Mononuclear cell (primary cell): ENCODE results near the gene MIA. TPM values are rescaled to one million over a fixed set of nuclear protein-coding genes. Genes with fewer than 3 reads are reported as not detected.
"Not testable (repeated sequence)": the region's sequence is repeated elsewhere in the genome, so short reads cannot be mapped to it uniquely, and the experiment has no call there.

ENCODE experiments used
- H3K27me3 ChIP-seq: 2 replicates; pipeline ENCODE4 v1.6.0; 2011; ENCODE audit warnings: low read length, control low read depth; ENCODE audit not compliant: insufficient read depth
- H3K4me1 ChIP-seq: 2 replicates; pipeline ENCODE4 v1.5.1; 2011; ENCODE audit warnings: mild to moderate bottlenecking, low read length, control low read depth; ENCODE audit not compliant: insufficient read depth
- H3K4me3 ChIP-seq: 2 replicates; pipeline ENCODE4 v1.5.1; 2011; ENCODE audit warnings: mild to moderate bottlenecking, low read length, moderate library complexity
- H3K9me3 ChIP-seq: 2 replicates; pipeline ENCODE4 v1.5.1; 2011; ENCODE audit warnings: low read depth, mild to moderate bottlenecking, control low read depth, low read length
- total RNA-seq: library from RNA; depleted of rRNA; stranded (reverse); fragments of >200 nt; gene quantifications from one replicate; pipeline ENCODE4 v1.2.3, GENCODE V29; 2012

MIA gene
- total RNA-seq, 1 donor, result not detected

DNA sequence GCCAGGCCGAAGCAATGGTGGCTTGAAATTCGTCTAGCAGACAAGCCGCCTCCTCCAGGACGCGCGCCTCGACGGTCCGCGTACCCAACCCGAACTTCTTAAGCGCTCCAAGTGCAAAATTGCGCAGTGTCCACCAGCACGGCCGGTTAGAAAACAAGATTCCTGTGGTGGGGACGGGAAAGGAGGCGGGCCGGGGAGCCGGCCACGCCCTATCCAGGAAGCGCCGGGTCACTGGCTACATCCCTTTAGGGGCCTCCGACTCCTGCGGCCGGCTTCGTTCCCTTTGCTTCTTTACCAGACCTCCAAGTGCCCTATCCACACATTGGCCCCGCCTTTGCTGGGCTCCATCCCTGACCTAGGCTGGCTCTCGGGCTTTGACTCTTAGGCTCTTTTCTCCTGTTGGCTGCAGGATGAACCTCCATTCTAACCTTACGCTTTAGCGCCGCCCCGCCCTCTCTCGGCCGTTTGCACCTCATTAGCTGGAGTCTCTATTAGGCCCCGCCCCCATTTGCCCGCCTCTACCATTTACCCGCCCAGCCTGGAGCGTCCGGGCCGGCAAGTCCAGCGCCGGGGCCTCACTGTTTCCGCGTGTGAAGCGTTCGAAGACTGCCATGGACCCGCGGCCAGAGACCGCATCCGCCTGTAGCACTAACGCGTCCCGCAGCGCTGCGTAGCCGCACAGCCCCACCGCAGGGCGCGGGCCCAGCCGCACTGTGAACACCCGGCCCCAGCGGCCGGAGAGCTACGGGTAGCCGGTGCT lies 35.5 kb downstream of the MIA start:
- H3K4me1 ChIP-seq, result peaks cover 51% of the 10 kb centered on the region

DNA sequence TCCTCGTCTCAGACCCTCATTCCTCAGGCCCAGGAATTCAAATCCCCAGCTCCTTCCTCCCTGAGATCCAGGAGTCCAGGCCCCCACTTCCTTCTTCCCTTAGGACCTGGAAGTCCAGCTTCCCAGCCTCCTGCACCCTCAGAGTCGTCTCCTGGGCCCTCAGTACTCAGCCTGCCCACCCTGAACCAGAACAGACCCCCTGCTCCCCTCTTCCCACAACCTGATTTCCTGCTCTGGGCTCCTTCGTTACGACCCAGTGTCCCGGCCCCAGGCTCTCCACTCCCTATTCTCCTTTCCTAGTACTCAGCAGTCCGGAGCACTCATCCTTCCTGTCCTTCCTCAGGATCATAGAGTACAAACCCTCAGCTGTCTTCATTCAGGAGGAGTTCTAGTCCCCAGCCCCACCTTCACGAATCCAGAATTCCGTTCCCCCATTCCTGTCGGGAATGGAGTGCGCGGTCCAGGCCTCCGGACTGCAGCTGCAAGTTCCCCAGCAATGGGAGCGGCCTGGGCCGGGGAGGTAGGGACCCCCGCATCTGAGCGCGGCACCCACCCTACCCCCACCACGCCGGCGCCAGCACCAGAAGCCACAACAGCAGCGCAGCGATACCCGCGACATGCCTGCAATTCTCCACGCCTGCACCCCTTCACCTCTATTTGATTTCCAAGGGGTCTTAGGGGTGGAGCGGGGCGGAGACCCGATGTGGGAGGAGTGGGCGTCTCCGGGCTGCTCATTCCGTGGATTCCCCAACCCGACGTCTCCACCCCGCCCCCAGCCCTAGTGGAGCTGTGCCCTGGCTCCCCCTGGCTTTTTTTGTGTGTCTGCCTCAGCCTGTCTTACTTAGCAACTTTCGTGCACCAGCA lies 36.4 kb downstream of the MIA start:
- Histone ChIP-seq H3K27me3 (no peaks in the 10 kb centered on the region), H3K9me3 (no peaks in the 10 kb centered on the region), H3K4me3 (peak overlapping the region; percentile 41), H3K4me1 (peaks cover 43% of the 10 kb centered on the region)

More for the DNA sequence above, 35.5 kb downstream of the MIA start:
- H3K9me3 ChIP-seq, H3K27me3 ChIP-seq: not testable (repeated sequence)
- peak overlapping the region; percentile 41 for H3K4me3 ChIP-seq

DNA sequence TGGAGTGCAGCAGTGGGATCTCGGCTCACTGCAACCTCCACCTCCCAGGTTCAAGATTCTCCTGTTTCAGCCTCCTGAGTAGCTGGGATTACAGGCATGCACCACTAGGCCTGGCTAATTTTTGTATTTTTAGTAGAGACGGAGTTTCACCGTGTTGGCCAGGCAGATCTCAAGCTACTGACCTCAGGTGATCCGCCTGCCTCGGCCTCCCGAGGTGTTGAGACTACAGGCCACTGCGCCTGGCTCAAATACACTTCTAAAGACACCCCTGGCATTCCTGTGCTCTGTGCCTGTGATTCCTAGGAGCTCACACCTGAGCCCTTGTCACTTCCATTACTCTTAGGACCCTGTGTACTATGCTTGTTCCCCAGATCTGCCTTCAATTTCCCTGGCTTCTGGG lies 37.2 kb downstream of the MIA start:
- H3K4me3 ChIP-seq, H3K9me3 ChIP-seq, H3K27me3 ChIP-seq: not testable (repeated sequence)
- H3K4me1 ChIP-seq, result peaks cover 34% of the 10 kb centered on the region

DNA sequence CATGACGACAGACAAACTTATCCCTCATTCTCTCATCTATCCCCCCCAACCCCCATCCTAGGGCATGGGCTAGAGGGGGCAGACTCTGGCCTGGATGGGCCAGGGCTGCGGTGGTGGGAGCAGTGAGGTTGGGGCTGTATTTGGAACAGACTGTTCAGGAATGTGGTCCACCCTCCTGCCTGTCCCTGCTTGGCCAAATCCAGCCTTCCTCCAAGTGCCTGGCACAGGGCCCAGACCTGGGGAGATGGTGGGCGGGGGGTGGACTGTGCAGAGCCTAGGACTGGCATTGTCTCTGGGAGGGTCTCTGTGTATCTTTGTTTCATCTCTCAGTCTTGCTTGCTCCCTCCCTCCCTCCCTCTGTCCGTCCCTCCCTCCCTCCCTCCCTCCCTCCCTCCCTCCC lies 37.9 kb downstream of the MIA start:
- H3K4me3 ChIP-seq, result no peak overlapping the region
- no peaks in the 10 kb centered on the region for H3K27me3 ChIP-seq
- peaks cover 35% of the 10 kb centered on the region for H3K4me1 ChIP-seq
- no peaks in the 10 kb centered on the region for H3K9me3 ChIP-seq

DNA sequence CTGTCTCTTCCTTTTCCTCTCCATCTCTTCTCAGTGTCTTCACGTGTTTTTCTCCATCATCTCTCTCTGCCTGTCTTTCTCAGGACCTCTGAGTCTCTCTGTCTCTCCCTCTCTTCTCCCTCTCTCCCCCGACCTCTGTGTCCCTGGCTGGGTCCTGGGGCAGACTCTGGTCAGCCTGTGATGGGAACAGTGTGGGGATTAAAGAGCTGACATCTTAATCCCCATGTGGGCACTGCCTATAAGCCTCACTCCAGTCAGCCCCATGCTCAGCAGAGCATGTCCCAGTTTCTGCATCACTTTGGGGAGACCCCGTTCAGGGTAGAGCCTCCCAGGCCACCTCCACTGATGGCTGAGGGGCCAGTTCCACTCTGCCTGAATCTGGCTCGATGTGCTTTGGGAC lies 39.9 kb downstream of the MIA start:
- no peak overlapping the region for H3K4me3 ChIP-seq
- H3K27me3 ChIP-seq, result no peaks in the 10 kb centered on the region
- no peaks in the 10 kb centered on the region for H3K9me3 ChIP-seq
- H3K4me1 ChIP-seq, result peaks cover 44% of the 10 kb centered on the region

DNA sequence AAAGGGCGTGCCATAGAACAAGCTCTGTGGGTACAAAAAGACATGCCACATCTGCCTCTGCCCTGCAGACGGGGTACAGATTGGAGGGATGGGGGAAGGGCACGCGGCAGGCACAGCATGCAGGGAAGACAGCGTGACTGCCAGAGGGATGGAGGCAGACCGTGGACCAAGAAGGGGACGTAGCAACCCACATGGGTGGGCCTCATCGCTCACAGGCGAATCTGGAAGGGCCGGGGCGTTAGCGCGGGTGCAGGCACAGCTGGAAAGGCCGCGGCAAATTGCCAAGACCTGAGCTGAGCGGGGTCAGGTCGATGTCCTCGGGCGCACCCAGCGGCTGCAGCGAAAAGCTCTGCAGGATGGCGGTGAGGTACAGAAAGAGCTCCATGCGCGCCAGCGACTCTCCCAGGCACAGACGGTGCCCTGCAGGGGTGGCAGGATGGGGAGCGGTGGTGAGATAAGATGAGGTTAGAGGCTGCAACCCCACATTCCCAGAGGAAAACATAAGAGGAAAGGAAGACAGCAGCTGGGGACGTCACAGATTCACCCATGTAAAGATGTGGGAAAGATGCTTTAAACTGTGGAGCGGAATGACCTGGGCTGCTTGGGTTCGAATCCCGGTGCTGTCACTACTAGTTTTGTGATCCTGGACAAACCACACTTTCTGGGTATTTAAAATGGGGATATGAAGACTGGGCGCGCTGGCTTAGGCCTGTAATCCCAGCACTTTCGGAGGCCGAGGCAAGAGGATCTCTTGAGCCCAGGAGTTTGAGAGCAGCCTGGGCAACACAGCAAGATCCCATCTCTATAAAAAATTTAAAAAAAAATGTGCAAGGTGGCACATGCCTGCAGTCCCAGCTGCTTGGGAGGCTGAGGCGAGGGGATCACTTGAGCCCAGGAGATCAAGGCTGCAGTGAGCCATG lies 43.4 kb downstream of the MIA start:
- Histone ChIP-seq H3K4me1 (peaks cover 43% of the 10 kb centered on the region), H3K4me3 (peak overlapping the region; percentile 9)
- not testable (repeated sequence) for H3K9me3 ChIP-seq

DNA sequence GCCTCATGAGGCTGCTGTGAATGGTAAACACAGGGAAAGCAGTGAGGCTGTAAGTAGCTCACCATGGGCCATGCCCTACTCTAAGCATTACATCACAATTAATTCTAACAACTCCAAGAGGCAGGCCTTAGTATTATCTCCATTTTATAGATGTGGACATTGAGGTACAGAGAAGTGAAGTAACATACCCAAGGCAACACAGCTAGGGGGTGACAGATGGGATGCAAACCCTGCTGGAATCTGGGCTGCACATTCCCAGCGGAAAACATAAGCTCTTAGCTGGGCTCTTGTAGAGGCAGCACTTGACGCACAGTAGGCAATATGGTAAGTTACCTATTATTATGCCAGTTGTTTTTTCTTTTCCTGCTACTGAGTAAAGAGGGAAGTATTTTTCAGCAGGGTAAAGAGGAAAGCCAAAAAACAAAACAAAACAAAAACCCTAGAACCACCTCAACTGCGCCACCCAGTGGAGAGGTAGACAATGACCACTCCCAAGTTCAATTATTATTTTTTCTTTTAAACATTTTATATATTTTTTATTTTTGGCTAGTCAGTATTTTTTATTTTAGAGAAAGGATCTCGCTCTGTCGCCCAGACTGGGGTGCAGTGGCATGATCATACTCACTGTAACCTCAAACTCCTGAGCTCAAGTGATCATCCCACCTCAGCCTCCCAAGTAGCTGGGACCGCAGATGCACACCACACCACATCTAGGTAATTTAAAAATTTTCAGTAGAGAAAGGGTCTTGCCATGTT lies 44.3 kb downstream of the MIA start:
- not testable (repeated sequence) for H3K9me3 ChIP-seq, H3K27me3 ChIP-seq, H3K4me3 ChIP-seq
- H3K4me1 ChIP-seq, result peaks cover 49% of the 10 kb centered on the region

More for the DNA sequence above, 43.4 kb downstream of the MIA start:
- H3K27me3 ChIP-seq, result not testable (repeated sequence)

DNA sequence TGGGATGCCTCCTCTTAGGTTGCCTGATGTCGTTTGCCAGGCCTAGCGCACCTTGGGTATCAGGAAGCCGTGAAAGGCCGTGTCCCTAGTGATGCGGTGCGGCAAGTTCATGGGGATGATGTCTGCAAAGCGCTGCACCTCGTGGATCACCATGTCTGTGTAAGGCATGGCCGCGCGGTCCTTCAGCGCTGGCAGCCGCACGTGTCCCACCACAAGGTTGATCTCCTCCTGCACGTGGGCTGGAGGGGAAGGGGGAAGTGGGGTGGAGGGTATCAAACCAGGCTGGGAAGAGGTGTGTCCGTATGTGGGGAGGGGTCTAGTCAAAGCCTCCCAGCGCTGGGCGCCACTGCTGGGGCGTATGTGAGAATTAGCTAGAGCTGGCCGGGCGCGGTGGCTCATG lies 46.8 kb downstream of the MIA start:
- Histone ChIP-seq H3K4me3 (no peak overlapping the region), H3K4me1 (peaks cover 60% of the 10 kb centered on the region), H3K27me3 (no peaks in the 10 kb centered on the region), H3K9me3 (no peaks in the 10 kb centered on the region)

DNA sequence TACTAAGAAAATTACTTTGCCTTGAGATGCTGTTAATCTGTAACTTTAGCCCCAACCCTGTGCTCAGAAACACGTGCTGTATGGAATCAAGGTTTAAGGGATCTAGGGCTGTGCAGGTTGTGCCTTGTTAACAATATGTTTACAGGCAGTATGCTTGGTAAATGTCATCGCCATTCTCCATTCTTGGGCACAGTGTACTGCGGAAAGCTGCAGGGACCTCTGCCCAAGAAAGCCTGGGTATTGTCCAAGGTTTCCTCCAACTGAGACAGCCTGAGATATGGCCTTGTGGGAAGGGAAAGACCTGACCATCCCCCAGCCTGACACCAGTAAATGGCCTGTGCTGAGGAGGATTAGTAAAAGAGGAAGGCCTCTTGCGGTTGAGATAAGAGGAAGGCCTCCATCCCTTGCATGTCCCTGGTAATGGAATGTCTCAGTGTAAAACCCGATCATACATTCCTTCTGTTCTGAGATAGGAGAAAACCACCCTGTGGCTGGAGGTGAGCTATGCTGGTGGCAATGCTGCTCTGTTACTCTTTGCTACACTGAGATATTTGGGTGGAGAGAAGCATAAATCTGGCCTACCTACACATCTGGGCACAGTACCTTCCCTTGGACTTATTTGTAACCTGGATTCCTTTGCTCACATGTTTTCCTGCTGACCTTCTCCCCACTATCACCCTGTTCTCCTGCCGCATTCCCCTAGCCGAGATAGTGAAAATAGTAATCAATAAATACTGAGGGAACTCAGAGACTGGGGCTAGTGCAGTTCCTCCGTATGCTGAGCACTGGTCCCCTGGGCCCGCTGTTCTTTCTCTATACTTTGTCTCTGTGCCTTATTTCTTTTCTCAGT lies 47.6 kb downstream of the MIA start:
- H3K4me1 ChIP-seq, result peaks cover 58% of the 10 kb centered on the region
- not testable (repeated sequence) for H3K9me3 ChIP-seq, H3K4me3 ChIP-seq, H3K27me3 ChIP-seq

DNA sequence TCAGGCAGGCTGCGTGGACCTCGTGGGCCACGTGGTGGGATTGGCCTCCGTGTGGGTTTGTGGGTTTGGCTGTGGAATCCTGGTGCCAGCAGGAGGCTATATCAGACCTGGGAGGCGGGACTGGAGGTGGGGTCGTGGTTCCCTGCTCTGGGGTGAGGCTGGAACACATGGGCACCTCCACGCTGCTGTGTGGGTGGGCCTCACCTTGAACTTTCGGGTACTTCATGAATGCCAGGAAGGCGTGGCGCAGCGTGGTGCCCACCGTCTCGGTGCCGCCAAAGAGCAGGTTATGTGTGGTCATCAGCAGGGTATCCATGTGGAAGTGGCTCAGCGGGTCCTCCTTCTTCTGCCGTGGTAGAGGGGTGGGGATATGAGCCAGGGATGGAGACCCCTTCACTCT lies 49.6 kb downstream of the MIA start:
- H3K9me3 ChIP-seq, H3K4me3 ChIP-seq, H3K27me3 ChIP-seq: not testable (repeated sequence)
- peaks cover 39% of the 10 kb centered on the region for H3K4me1 ChIP-seq

DNA sequence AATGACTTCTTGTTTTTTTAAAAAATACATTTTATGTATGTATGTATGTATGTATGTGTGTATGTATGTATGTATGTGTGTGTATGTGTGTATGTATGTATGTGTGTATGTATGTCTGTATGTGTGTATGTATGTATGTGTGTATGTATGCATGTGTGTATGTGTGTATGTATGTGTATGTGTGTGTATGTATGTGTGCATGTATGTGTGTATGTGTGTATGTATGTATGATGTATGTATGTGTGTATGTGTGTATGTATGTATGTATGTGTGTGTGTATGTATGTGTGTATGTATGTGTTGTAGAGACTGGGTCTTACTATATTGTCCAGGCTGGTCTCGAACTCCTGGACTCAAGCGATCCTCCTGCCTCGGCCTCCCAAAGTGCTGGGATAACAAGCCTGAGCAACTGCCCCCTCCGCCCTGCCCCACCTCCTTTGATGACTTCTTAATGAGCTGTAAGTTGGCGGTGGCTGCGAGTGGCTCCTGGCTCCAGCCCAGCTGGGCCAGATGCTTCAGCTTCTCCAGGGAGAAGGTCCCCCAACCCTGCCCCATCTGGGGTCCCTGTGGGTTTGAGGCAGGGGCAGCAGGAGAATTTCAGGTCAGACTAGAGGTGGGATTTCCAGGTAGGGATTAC lies 50.3 kb downstream of the MIA start:
- H3K4me1 ChIP-seq, result peaks cover 36% of the 10 kb centered on the region
- H3K27me3 ChIP-seq, H3K4me3 ChIP-seq, H3K9me3 ChIP-seq: not testable (repeated sequence)

DNA sequence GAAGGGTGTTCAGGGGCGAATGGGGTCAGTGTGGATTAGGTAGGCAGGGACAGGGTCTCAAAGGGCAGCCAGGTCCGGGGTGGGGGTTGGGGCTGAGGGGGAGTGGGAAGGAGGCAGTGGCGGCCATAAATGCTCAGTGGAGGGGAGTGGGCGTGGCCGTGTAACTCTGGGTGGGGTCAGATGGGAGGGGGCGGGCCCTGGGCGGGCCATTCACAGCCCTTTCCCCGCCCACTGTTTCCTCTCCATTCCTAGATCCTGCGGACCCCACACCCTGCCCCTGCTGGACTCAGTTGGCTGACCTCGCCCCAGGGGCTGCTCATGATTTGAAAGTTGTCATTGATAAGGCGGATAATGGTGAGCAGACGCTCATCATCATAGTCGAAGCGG lies 51.0 kb downstream of the MIA start:
- peaks cover 37% of the 10 kb centered on the region for H3K4me1 ChIP-seq
- H3K27me3 ChIP-seq, H3K9me3 ChIP-seq, H3K4me3 ChIP-seq: not testable (repeated sequence)

DNA sequence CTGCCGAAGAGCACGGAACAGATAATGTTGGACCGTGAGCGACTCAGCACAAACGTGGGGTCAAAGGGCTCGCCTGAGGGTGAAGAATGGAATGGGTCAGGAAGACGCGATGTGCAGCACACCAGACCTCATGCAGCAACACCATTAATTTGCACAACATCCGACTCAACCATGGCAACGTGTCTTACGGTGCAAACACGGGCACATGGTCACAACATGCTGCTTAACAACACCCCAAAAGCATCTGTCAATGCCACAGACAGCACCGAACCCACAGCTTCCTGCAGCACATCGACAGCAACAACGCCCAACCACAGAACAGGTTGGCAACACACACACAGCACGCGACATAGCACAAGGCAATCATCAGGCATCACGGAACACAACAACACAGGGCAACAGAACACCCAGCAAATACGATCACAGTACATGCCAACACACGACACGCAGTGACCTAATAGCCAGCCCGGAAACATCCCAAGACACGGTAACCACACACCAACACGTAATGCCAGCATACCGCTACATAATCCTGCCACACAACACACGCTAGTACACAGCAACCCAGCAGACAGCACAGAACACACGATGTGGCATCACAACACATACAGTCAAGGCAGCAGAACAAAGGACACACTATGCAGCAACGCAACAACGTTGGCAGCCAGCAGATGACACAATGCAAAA lies 51.5 kb downstream of the MIA start:
- H3K4me1 ChIP-seq, result peaks cover 42% of the 10 kb centered on the region
- not testable (repeated sequence) for H3K27me3 ChIP-seq, H3K4me3 ChIP-seq, H3K9me3 ChIP-seq
